Stimulated activated naive B cell treated with anti-CD40 and anti-IgM and Interleukin-4, amounts not matched to agents 10 μg/mL and 1 μg/mL and 100 μg/mL, for 72 hours (primary cell): Measurements from ENCODE around the gene SPRYD3.

ENCODE experiments used
- ATAC-seq, 2 donors: fragments of 150-1000 bp; cut with Tn5 transposase; replicated peaks; 2 replicates each; pipeline ENCODE4 v1.10.0; 2021; ENCODE audit warnings: moderate library complexity in 1 of 2
- DNase-seq: peaks from one replicate; pipeline ENCODE4 v3.0.0; 2021
- H3K27ac Mint-ChIP-seq: one replicate; pipeline ENCODE4 v1.8.0; 2022; ENCODE audit warnings: mild to moderate bottlenecking, mixed read lengths
- H3K27me3 Mint-ChIP-seq, 2 donors: one replicate each; pipeline ENCODE4 v1.8.0; 2022; ENCODE audit warnings: mixed read lengths in 2 of 2
- H3K36me3 Mint-ChIP-seq, 2 donors: one replicate each; pipeline ENCODE4 v1.8.0; 2022; ENCODE audit warnings: mixed read lengths in 2 of 2, mild to moderate bottlenecking in 1 of 2
- H3K4me1 Mint-ChIP-seq, 2 donors: one replicate each; pipeline ENCODE4 v1.8.0; 2022; ENCODE audit warnings: mixed read lengths in 2 of 2, mild to moderate bottlenecking in 1 of 2
- H3K4me3 Mint-ChIP-seq, 2 donors: one replicate each; pipeline ENCODE4 v1.8.0; 2022; ENCODE audit warnings: mild to moderate bottlenecking in 2 of 2, mixed read lengths in 2 of 2, moderate library complexity in 1 of 2
- H3K9me3 Mint-ChIP-seq, 2 donors: one replicate each; pipeline ENCODE4 v1.8.0; 2022; ENCODE audit warnings: mixed read lengths in 2 of 2, mild to moderate bottlenecking in 1 of 2

Gene SPRYD3

DNA sequence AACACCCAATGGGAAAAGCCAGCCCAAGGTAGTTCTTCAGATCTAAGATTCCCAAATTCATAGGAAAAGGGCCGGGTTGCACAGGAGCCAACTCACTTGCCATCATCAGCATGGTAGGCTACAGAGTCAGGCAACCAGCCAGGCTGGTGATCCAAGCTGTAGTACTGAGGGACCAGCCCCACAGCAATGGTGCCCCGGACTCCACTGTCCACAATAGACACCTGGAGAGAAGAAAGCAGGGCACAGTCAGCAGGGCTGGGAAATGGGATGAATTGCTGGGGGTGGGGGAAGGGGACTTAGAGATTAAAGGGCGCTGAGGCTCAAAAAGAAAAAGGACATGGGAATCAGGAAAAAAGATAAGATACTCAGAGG, 4.2 kb downstream of the SPRYD3 start:
- Mint-ChIP-seq H3K27me3 (no peaks in the 10 kb centered on the region), H3K4me3 (no peak overlapping the region), H3K4me1 (peaks cover 42 to 58% of the 10 kb centered on the region in 2 donors), H3K27ac (peak overlapping the region; percentile 84), H3K36me3 (peaks cover 37 to 67% of the 10 kb centered on the region in 2 donors), H3K9me3 (no peaks in the 10 kb centered on the region)
- DNase-seq (no peak), ATAC-seq (no peak)

DNA sequence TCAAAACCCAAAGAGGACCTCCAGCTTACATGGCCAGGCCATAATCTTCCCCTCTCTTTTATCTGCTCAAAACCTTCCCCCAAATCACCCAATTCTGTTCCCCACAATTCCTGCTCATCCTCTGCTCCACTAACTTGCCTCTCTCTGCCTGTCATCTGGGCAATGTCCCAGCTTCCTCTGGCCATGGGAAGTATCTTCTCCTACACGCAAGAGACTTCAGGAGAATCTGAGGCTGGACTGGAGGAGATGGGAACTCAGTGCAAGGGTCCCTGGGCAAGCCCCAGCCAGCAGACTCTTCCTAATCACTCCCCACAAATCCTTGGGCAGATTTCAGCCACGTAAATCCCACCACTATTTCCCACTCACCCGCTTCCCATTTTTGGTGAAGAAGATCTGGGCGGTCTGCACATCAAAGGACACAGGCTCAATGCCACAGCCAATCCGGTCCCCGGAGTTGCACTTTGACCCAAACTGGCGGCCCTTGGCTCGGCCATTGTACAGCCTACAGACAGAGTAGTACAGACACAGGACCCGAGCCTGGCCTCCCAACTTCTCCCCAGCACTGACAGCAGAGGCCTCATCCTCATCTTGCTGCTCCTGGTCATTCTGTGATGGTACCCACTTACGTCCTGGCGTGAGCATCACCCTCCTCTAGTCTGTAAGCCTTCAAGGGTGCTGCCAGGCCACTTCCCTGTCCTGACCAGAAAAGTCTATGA, 4.7 kb downstream of the SPRYD3 start:
- peak overlapping the region; percentile 75 for H3K27ac Mint-ChIP-seq
- H3K9me3 Mint-ChIP-seq, result no peaks in the 10 kb centered on the region
- DNase-seq, result no peak
- H3K36me3 Mint-ChIP-seq, result peaks cover 37 to 69% of the 10 kb centered on the region in 2 donors
- no peaks in the 10 kb centered on the region for H3K27me3 Mint-ChIP-seq
- H3K4me1 Mint-ChIP-seq, result peaks cover 39 to 53% of the 10 kb centered on the region in 2 donors
- ATAC-seq, result no peak
- H3K4me3 Mint-ChIP-seq, result no peak overlapping the region

DNA sequence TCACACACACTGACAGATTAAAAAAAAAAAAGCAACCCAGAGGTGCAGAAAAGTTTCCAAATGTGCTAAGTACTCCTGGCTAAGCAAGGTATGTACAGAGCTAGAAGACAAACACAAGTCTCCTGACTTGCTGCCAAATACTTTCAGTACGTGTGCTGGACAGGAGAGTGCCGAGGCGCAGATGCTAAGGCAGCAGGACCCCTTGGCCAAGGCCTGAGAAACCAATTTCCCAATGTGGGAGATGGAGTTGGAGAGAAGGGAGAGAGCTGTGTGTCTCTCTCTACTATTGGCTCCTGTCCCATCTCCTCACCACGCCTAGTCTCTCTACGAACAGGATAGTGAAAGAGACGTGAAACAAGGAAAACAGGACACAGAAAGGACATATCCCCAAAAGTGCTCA, 5.3 kb downstream of the SPRYD3 start:
- ATAC-seq (no peak), DNase-seq (no peak)
- Mint-ChIP-seq H3K27ac (peak overlapping the region; percentile 25), H3K27me3 (no peaks in the 10 kb centered on the region), H3K36me3 (peaks cover 37 to 72% of the 10 kb centered on the region in 2 donors), H3K4me1 (peaks cover 40 to 53% of the 10 kb centered on the region in 2 donors), H3K4me3 (no peak overlapping the region), H3K9me3 (no peaks in the 10 kb centered on the region)

DNA sequence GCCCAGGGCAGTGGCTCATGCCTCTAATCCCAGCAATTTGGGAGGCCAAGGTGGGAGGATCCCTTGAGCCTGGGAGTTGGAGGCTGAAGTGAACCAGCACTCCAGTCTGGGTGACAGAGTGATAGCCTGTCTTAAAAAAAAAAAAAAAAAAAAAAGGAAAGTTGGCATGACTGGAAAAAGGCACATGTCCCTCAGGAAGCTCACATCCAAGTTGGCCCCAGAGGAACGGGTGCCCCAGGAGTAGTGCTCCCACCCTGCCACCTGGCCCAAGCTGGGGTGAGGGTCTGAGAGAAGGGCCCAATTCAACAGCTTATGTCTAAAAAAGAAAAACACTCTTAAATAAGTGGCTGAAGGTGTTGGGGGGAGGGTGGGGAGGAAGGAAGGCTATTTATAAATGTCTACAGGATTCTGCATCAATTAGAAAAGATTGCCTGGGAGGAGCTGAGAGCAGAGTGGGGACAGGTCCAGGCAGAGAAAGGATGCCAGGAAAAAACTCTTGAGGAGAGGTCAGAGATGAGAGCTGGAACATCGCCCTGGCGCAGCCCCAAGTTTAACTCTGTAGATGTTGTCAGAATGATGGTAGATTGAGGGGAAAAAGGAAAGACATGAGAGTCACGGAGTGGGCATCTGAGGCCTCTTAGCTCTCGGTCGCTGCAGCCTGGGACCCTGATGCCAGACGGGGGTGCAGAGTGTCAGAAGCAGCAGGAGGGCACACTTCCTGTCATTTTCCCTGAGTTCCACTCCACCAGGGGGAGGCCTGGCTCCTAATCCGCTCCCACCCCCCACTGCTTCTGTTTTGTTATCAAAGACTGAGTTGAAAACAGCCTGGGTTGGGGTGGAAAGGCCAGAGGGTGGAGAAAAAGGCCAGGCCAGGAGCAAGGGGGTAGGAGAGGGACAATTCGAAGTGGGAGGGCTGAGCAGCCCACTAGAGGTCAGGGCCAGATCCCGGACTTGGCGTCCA, 7.3 kb downstream of the SPRYD3 start:
- Mint-ChIP-seq H3K27ac (no peak overlapping the region), H3K4me1 (peaks cover 34 to 50% of the 10 kb centered on the region in 2 donors), H3K27me3 (no peaks in the 10 kb centered on the region), H3K9me3 (no peaks in the 10 kb centered on the region), H3K4me3 (no peak overlapping the region), H3K36me3 (peaks cover 41 to 80% of the 10 kb centered on the region in 2 donors)
- DNase-seq, result no peak
- no peak for ATAC-seq

DNA sequence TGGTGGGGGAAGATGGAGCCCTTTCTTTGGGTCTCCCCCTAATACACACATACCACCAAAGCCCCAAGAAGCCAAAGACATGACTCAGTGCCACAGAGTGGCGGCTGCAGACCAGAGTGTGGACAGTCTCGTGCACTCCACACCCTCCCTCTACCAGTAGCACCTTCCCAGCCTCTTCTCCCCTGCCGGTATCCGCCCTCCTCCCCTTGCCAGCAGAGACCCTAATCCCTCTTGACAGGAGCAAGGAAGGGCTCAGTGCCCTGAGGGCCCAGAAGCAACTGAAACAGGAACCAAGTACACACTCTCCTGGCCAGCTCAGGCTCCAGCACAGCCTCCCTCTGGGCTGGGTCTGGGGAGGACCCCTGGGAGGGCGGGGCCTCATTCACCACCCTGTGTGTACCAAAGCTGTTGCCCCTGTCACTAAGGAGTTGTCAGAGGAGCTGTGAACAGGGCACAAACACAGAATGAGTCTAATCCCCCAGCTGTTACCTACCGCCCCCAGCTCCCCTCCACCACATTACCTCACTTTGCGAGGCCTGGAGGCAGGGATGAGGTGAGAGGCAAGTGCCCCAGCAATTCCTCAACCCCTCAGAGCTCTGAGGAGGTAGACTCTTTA, 8.2 kb downstream of the SPRYD3 start:
- Mint-ChIP-seq H3K36me3 (peaks cover 45 to 83% of the 10 kb centered on the region in 2 donors), H3K4me1 (peaks cover 34 to 51% of the 10 kb centered on the region in 2 donors), H3K4me3 (no peak overlapping the region), H3K27ac (no peak overlapping the region), H3K27me3 (no peaks in the 10 kb centered on the region), H3K9me3 (no peaks in the 10 kb centered on the region)
- DNase-seq, result no peak
- peak; percentile 41 to 45 for ATAC-seq

DNA sequence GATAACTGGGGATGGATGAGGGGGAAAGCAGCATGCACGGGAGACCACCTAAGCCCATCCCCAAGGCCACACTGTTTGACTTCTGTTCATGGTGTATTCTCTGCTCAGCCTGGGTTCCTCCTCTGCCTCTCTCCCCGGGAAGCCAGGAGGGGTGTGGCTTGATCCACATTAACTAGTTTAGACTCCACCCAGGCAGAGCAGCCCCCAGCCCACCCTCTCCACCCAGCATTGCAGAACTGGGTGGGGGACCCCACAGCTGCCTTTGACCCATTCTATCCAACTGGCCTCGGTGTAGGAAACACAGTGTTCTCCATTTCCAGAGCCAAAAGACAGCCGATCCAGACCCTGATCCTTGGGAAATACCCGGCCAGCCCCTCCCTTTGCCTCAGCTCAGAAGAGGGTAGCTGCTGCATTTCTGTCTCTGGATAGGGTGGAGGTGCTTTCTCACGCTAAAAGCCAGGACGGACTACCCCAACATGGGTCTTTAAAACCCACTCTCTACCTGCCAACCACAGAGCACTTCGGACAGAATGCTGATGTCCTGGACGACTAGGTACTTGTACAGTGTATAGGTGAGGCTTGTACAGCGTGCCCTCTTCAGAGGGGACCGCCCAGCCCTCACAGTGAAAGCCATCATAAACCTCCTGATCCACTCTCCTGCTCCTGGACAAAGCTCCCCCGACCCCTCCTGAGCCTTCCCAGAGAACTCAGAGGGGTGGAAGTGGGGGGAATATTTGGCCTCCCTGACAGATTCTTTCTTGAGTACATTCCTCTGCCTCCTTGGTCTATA, 9.4 kb downstream of the SPRYD3 start:
- no peaks in the 10 kb centered on the region for H3K27me3 Mint-ChIP-seq
- ATAC-seq (no peak), DNase-seq (no peak)
- peaks cover 28 to 45% of the 10 kb centered on the region in 2 donors for H3K4me1 Mint-ChIP-seq
- H3K9me3 Mint-ChIP-seq, result no peaks in the 10 kb centered on the region
- no peak overlapping the region for H3K4me3 Mint-ChIP-seq
- H3K27ac Mint-ChIP-seq, result no peak overlapping the region
- peaks cover 50 to 85% of the 10 kb centered on the region in 2 donors for H3K36me3 Mint-ChIP-seq

DNA sequence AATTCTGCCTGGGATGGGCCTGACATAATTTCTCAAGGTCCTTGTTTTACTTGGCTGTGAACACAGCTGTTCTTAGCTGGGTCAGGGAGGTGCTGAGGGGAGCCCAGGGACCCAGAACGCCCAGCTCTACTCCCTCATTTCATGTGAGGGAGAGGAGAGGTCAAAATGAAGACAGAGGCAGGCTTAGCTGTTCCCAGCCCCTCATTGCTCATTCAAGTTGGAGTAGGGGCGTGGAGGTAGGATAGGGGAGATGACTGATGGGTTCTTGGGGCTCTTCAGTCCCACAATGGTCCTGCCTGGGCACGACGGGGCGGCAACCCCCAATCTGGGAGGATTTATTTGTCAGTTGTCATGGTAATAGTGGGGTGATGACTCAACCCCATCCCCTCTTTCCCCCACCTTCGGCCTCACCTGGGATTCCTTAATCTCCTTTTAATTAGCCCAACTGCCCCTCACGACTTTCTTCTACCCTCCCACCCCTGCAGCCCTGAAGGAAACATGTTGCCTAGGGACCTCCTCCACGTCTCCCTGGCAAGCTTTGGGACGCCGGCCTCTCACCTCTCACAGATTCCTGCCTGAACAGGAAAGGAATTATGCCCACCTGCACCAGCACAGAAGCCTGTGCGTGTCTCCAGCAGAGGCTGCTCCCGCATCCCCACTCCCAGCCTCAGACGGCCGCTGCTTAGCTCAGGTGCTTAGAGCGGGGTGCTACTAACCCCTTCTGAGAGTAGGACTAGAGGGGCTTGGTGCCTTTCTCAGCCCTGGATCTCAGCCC, 10.2 kb downstream of the SPRYD3 start:
- ATAC-seq (no peak), DNase-seq (no peak)
- Mint-ChIP-seq H3K4me1 (peaks cover 23 to 37% of the 10 kb centered on the region in 2 donors), H3K4me3 (no peak overlapping the region), H3K36me3 (peaks cover 46 to 82% of the 10 kb centered on the region in 2 donors), H3K27ac (peak overlapping the region; percentile 70), H3K9me3 (no peaks in the 10 kb centered on the region), H3K27me3 (no peaks in the 10 kb centered on the region)

DNA sequence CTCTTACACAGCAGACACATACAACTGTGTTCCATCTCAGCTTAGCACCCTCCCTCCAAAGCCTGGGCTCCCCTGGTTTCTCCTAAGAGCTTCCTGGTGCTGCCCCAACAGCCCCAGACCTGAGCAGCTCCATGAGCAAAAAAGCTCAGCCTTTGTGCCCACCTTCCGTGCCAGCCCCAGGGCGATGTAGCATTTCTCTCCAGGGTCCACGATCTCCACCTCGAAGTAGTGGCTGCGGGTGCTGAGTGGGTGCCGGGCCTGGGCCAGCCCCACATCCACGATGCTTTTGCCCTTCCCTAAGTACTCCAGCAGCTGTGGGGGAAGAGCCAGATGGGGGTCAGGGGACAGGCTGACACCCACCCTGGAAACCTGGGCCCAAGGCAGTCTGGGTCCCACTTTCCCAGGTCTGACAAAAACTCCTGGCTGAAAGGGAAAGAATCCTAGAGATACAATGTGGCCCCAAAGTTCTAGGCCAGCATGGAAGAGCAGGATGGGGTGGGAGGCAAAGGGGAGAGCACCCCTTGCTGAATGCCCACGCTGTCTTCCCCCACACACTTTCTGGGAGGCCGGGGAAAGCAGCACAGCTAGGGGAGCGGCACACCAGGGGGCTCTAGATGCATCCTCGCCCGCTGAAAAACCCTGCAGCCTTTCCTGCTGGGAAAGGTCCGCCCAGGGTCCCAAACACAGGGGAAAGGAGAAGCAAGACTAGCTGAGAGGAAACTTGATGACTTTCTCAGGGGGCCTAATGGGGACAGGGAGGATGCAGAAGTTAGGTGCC, 11.0 kb downstream of the SPRYD3 start:
- H3K4me1 Mint-ChIP-seq, result peaks cover 22 to 32% of the 10 kb centered on the region in 2 donors
- peak overlapping the region; percentile 63 for H3K27ac Mint-ChIP-seq
- no peak for ATAC-seq
- no peak overlapping the region for H3K4me3 Mint-ChIP-seq
- H3K27me3 Mint-ChIP-seq, result no peaks in the 10 kb centered on the region
- H3K36me3 Mint-ChIP-seq, result peaks cover 46 to 82% of the 10 kb centered on the region in 2 donors
- no peak for DNase-seq
- H3K9me3 Mint-ChIP-seq, result no peaks in the 10 kb centered on the region

DNA sequence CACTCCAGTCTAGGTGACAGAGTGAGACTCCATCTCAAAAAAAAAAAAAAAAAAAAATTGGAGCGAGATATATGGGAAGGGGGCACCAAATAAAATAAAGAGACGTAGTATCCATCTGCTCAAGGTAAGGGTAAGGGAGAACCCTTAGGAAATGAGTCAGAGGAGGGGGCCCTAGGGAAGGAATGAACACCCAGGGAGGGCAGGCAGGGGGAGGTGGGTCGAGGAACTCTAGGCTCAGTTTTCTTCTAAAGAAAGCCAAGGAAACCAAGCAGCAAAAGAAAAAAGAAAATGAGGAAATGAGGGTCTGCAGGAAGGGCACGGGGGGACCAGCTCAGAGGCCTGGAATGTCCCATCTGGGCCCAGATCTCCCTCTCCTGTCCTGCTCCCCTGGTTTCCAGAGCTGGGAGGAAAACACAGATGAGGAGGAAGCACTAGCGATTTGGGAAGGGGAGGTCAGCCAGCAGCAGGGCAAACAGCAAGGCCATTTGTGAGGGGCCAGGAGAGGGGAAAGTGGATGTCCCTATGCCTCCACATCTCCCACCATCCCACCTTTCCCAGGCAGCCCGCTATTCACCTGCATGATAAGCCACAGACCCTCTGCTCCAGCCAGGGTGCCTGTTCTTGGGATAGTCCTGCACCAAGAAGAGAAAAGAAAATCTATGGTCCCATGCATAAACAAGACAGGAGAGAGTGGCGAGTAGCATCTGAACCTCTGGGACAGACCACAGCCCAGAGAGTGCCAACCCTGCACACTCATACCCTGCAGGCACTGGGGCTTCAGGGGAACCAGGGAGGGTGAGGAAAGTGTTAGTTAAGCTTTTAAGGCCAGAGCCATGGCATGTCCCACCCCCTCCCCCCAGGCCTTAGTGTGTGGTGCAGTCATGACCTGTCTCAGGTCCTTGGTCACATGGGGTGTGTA, 11.9 kb downstream of the SPRYD3 start:
- no peak overlapping the region for H3K4me3 Mint-ChIP-seq
- H3K27ac Mint-ChIP-seq, result peak overlapping the region; percentile 86

DNA sequence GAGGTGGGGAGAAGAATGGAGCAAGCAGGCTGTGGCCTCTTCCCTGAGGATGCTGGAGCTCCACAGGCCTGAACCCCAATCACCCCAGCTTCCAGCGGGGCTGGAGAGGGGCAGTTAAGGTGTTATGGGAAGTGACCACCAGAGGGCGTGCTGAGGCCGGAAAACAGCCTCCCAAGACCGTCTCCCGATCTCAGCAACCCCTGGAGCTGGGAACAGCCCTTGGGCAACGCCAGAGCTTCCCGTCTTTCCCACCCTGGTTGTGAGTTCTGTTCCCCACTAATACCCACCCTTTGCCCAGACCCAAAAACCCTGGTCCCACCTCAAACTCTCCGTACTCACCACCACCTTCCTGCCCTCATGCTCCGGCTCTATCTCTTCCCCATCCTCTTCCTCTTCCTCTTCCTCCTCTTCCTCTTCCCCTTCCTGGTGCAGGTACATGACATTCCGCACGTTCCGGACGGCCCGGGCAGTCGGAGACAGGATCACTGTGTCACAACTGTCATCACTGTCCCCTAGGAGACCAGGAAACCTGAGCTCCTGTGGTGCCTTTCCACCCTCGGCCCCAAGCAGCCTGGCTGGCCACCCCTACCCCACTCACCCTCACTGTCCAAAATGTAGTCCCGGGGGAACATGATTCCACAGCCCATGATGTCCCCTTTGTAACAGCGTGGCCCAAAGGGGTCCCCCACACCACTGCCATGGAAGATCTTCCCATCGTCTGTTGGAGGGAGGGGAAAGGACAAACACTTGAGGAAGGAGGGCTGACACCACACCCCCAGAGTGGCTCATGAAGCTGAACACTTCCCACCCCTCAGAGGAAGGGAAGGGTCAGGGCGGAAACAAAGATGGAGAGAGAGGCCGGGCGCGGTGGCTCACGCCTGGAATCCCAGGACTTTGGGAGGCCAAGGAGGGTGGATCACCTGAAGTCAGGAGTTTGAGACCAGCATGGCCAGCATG, 12.9 kb downstream of the SPRYD3 start:
- H3K9me3 Mint-ChIP-seq, result no peaks in the 10 kb centered on the region
- peaks cover 36 to 62% of the 10 kb centered on the region in 2 donors for H3K36me3 Mint-ChIP-seq
- DNase-seq (no peak), ATAC-seq (peak; percentile 68 to 75)
- H3K27ac Mint-ChIP-seq, result no peak overlapping the region
- H3K4me3 Mint-ChIP-seq, result no peak overlapping the region
- H3K4me1 Mint-ChIP-seq, result peaks cover 11 to 16% of the 10 kb centered on the region in 2 donors
- H3K27me3 Mint-ChIP-seq, result no peaks in the 10 kb centered on the region

More for the DNA sequence above, 11.9 kb downstream of the SPRYD3 start:
- Mint-ChIP-seq H3K4me1 (peaks cover 17 to 24% of the 10 kb centered on the region in 2 donors), H3K27me3 (no peaks in the 10 kb centered on the region), H3K36me3 (peaks cover 43 to 73% of the 10 kb centered on the region in 2 donors), H3K9me3 (no peaks in the 10 kb centered on the region)
- no peak for DNase-seq
- ATAC-seq, result peak in 1 of 2 donors; percentile 25

DNA sequence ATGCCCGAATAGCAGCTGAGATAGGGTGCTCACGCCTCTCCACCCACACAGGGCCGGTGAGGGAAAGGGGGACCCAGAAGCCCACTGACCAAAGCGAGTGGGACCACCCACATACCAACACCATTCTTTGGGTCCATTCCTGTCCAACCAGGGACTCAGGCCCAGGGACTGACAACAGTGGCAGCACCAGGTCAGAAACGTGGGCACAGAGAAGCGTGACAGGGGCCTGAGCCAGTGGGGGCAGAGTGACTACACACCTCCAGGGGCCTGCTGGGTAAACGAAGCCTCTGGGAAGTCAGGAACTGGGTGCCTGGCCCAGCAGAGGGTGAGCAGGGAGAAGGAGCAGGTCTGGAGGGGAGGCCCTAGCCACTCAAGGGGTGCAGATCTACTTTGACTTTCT, 13.7 kb downstream of the SPRYD3 start:
- ATAC-seq (no peak), DNase-seq (no peak)
- Mint-ChIP-seq H3K27ac (no peak overlapping the region), H3K4me3 (no peak overlapping the region), H3K4me1 (peaks cover 7 to 16% of the 10 kb centered on the region in 2 donors), H3K9me3 (no peaks in the 10 kb centered on the region), H3K36me3 (peaks cover 36 to 55% of the 10 kb centered on the region in 2 donors), H3K27me3 (peaks cover 3 to 5% of the 10 kb centered on the region in 2 donors)
